AG04449 (cell line): ENCODE measurements around the gene SPNS2.

Experiments used
- CTCF ChIA-PET: fragments of 350-600 bp; formaldehyde crosslinking; extraction: SDS; loops from one replicate; lab custom pipeline; 2021; ENCODE audit warnings: antibody characterized with exemption; lab: Yijun Ruan, JAX
- POLR2A ChIA-PET: fragments of 400-600, 350-600 bp; formaldehyde crosslinking; extraction: SDS; loops from one replicate; lab custom pipeline; 2020; ENCODE audit warnings: antibody characterized with exemption, inconsistent platforms; lab: Yijun Ruan, JAX
- DNase-seq: peaks from one replicate; pipeline ENCODE4 v3.0.0-alpha.2; 2010; ENCODE audit warnings: low read depth, low spot score
- H3K4me3 ChIP-seq: 2 replicates; pipeline ENCODE4 v1.5.1; 2011; ENCODE audit warnings: low read depth, mild to moderate bottlenecking, control low read depth, low read length
- CTCF ChIP-seq: IDR thresholded peaks from one replicate; pipeline ENCODE4 v1.5.1; 2011; ENCODE audit warnings: mild to moderate bottlenecking, moderate library complexity, low read length, control low read depth, inconsistent platforms; ENCODE audit not compliant: insufficient read depth; ENCODE audit errors: missing control alignments

SPNS2 gene

GRCh38 chr17:4510618-4510941 lies 11.9 kb downstream of the SPNS2 start:
- TF ChIP-seq CTCF, result no peak
- no peak overlapping the region for H3K4me3 ChIP-seq
- POLR2A ChIA-PET, result no interaction called here
- DNase-seq, result no peak
- CTCF ChIA-PET, result interaction anchor here (1.1 kb wide), 1 partner anchor 56 kb away, joined by 3 read pairs; no protein-coding TSS in a partner anchor

GRCh38 chr17:4511199-4511932 lies 12.7 kb downstream of the SPNS2 start:
- no peak for DNase-seq
- no peak for TF ChIP-seq CTCF
- ChIA-PET POLR2A (no interaction called here), CTCF (no interaction called here)
- no peak overlapping the region for H3K4me3 ChIP-seq

- POLR2A ChIA-PET, result no interaction called here
- CTCF ChIA-PET, result no interaction called here
These were observed 13.8 kb downstream of the SPNS2 start for GRCh38 chr17:4512156-4513112.

GRCh38 chr17:4513113-4514032 lies 14.7 kb downstream of the SPNS2 start:
- H3K4me3 ChIP-seq, result no peak overlapping the region
- no peak for DNase-seq
- CTCF ChIA-PET, result no interaction called here
- POLR2A ChIA-PET, result no interaction called here
- no peak for TF ChIP-seq CTCF

More at GRCh38 chr17:4512156-4513112, 13.8 kb downstream of the SPNS2 start:
- no peak for DNase-seq
- H3K4me3 ChIP-seq, result no peak overlapping the region
- no peak for TF ChIP-seq CTCF

- ChIA-PET POLR2A (no interaction called here), CTCF (no interaction called here)
- no peak for TF ChIP-seq CTCF
- no peak for DNase-seq
- H3K4me3 ChIP-seq, result no peak overlapping the region
These were observed 15.5 kb downstream of the SPNS2 start for GRCh38 chr17:4514206-4514605.
